GM21825 (cell line): ENCODE measurements around the gene PARP12.
"Not testable (repeated sequence)": the region's sequence is repeated elsewhere in the genome, so short reads cannot be mapped to it uniquely, and the experiment has no call there.

Source experiments
- ATAC-seq: cut with Tn5 transposase; IDR thresholded peaks from one replicate; pipeline ENCODE4 v1.9.1; 2021; ENCODE audit warnings: mild to moderate bottlenecking, moderate library complexity; ENCODE audit not compliant: unreplicated experiment

Gene PARP12, protein sequence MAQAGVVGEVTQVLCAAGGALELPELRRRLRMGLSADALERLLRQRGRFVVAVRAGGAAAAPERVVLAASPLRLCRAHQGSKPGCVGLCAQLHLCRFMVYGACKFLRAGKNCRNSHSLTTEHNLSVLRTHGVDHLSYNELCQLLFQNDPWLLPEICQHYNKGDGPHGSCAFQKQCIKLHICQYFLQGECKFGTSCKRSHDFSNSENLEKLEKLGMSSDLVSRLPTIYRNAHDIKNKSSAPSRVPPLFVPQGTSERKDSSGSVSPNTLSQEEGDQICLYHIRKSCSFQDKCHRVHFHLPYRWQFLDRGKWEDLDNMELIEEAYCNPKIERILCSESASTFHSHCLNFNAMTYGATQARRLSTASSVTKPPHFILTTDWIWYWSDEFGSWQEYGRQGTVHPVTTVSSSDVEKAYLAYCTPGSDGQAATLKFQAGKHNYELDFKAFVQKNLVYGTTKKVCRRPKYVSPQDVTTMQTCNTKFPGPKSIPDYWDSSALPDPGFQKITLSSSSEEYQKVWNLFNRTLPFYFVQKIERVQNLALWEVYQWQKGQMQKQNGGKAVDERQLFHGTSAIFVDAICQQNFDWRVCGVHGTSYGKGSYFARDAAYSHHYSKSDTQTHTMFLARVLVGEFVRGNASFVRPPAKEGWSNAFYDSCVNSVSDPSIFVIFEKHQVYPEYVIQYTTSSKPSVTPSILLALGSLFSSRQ

GRCh38 chr7:140062528-140063299 lies at the start of gene PARP12:
Gene PARP12 (minus strand): TSS chr7:140062951. CDS start chr7:140062847, 104 bp downstream.
- ATAC-seq = peak; percentile 94

DNA sequence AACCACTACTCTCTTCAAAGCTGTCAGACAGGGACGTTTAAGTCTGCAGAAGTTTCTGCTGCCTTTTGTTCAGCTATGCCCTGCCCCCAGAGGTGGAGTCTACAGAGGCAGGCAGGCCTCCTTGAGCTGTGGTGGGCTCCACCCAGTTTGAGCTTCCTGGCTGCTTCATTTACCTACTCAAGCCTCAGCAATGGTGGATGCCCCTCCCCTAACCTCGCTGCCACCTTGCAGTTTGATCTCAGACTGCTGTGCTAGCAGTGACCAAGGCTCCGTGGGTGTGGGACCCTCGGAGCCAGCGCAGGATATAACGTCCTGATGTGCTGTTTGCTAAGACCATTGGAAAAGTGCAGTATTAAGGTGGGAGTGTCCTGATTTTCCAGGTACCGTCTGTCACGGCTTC lies 46.0 kb upstream of the PARP12 start:
- ATAC-seq = not testable (repeated sequence)

GRCh38 chr7:140096459-140096858 lies 33.7 kb upstream of the PARP12 start:
- no peak for ATAC-seq

DNA sequence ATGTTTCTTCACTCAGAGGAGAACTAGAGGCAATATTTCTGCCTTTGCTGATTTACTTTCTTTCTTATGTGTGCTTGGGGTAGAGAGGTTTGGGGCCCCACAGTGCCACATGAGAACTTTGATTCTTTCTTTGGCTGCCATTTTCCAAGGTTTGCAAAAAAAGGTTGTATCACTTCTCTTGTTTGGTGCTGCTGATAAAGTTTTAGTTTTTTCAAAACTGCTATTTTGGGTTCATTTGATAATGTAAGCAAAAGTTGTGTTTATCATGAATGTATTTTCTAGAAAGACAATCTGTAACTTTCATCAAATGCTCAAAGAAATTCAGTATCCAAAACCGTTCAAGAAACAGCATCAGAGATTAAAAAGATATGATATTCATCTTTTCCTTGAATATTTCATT lies 30.6 kb upstream of the PARP12 start:
- ATAC-seq = no peak

DNA sequence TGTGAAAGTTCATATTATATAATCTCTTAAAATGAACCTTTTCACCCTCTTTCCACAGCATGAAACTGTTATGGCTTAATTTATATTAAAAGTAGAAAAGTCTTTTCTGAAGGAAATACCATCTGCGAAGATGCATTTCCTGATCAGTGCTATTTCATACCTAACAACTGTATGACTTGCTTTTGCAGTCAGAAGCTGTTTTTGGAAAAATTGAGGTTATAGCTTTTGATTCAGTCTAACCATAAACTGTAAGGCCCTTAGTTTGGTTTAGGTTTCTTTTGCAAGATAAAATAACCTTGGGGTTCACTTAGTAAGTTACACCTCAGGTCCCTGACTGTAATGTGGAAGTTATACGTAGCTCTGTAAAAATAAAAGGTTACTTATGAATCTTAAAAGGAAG lies 22.7 kb upstream of the PARP12 start:
- ATAC-seq = no peak

DNA sequence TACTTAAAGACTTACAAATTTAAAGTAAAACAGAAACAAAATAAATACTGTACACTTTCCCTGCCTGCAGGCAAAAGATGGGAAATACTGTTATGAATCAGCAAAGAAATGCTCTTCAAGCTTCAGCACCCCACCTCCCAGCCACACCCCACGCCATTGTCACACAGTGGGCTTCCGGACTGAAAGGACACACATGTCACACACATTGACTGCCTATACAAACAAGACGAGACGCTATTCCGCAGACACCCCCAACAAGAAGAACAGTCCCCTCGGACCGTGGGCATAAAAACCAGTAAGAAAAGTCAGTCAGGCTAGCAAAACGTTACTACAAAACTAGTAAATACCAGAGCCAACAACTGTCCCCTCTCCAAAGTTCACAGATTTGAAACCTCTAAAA lies 22.2 kb upstream of the PARP12 start:
- peak; percentile 87 for ATAC-seq

- ATAC-seq = no peak
Observed at GRCh38 chr7:140084142-140084655, 21.4 kb upstream of the PARP12 start.

DNA sequence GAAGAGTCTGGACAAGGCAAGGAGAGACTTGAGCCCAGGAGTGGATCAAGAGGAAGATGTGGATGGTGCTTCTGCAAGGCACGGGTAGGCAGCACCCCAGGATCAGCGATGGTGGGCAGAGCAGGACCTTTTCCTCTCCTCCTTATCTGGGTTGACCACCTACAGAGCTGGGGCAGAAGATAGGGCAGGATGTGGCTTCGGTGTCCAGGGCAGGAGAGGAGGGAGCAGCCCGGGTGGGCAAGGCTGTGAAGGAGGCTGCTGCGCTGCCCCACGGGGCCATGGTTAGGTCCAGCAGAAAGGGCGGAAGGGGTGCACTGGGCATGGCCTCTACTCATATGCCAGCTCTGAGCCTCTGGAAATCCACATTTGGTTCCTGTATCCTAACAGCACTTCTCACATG lies 20.0 kb upstream of the PARP12 start:
- no peak for ATAC-seq

DNA sequence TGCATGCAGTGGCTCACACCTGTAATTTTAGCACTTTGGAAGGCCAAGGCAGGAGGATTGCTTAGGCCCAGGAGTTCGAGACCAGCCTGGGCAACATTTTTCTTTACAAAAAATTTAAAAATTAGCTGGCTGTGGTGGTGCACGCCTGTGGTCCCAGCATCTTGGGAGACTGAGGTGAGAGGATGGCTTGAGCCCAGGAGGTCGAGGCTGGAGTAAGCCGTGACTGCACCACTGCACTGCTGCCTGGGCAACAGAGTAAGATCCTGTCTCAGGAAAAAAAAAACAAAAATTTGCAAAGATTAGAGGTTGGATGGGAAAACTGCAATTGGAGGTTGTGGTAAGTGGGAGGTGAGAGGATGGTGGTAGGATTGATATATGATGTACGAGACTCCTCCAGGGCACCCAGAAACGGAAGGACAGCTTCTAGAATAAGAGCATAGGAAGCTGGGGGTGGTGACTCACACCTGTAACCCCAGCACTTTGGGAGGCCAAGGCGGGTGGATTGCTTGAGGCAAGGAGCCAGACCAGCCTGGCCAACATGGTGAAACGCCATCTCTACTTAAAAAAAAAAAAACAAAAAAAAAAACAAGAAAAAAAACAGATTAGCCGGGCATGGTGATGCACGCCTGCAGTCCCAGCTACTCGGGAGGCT lies 19.1 kb upstream of the PARP12 start:
- ATAC-seq = no peak

GRCh38 chr7:140080919-140081318 lies 18.2 kb upstream of the PARP12 start:
- ATAC-seq = no peak

- ATAC-seq = no peak
Observed at GRCh38 chr7:140079121-140079536, 16.4 kb upstream of the PARP12 start.

DNA sequence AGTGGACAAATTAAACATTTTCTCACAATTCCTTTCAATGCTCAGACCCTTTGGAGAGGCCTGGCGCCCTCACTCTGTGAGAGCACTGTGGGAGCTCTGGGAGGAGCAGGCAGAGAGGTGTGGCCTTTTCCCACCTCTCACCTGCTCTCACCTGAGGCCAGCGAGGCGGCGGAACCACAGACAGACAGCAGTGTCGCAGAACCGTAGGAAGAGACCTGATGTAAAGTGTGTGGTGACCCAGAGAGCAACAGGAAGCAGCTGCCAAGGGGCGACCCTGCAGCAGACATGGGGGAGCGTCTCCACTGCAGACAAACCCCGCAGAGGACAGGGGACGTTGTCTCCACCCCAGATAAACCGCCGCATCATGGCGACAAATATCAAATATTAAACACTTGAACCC lies 15.6 kb upstream of the PARP12 start:
- no peak for ATAC-seq

- no peak for ATAC-seq
Observed at GRCh38 chr7:140074780-140075179, 12.0 kb upstream of the PARP12 start.

GRCh38 chr7:140070546-140070945 lies 7.8 kb upstream of the PARP12 start:
- ATAC-seq = no peak

DNA sequence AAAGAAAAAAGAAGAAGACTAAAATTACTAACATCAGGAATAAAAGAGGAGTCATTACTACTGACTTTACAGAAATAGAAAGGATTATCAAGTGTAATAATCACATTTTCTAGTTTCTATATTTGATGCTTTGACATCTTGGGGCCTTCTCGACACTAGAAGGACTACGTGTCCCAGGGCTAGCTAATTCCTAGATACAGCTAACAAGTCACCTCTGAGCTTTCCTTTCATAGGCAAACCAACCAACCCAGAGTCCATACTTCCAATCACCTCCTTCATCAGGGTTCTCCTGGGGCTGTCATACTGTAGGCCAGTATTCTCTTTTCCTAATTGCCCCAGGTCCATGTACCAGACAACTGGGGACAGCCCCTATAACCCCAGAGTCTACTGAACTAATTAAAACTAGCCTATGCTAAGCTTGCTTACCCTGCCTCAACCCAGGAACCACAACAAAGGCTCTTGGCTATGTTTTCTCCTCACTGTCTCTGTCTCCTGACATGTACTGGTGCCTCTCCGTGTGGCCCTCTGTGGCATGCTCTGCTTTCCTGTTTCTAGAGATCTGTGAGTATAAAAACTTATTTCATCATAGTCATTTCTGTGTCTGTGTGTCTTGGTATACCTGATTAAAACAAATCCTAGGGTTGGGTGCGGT lies 6.7 kb upstream of the PARP12 start:
- no peak for ATAC-seq

DNA sequence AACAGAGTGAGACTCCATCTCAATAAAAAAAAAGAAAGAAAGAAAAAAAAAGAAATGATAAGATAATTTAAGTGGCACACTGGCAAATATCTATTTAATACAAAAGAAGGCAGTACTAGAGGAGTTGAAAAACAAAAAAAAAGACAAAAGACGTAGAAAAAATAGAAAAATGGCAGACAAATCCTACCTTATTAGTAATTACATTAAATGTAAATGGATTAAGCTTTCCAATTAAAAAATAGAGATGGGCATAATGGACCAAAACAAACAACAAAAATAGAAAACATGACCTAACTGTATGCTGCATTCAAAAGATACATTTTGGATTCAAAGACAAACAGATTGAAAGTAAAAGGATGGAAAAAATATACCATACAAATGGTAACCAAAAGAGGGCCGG lies 5.3 kb upstream of the PARP12 start:
- no peak for ATAC-seq

- no peak for ATAC-seq
Observed at GRCh38 chr7:140067052-140067451, 4.3 kb upstream of the PARP12 start.

DNA sequence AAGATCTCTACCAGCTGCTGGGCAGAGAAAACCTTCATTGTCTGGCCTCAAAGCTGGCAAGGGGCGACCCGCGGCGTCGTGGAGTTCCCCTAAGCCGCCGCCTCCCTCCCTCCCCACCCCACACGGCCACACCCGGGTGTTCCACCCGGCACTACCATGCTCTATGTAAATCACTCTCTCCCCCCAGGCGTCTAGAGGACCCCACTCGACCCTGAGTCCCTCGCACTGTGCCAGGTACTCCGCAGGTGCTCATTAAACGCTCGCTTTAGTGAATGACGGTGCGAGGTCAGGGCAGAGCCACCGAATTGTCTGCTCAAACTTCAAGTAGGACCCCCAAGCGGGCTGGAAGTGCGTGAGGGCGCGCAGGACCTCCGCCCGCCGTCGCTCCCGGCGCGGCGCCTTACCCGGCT lies 628 bp downstream of the PARP12 start:
- peak; percentile 15 for ATAC-seq

GRCh38 chr7:140061607-140061930 lies 1.2 kb downstream of the PARP12 start:
- ATAC-seq = no peak

GRCh38 chr7:140060788-140061606 lies 1.8 kb downstream of the PARP12 start:
- no peak for ATAC-seq
